Keratinocyte (primary cell): ENCODE data around the gene FBXO8.

ENCODE experiments used
- EZH2 ChIP-seq: IDR thresholded peaks from one replicate; pipeline ENCODE4 v1.6.1; 2012; ENCODE audit warnings: inconsistent platforms, mild to moderate bottlenecking, low read length, moderate library complexity
- TF ChIP-seq, protein P1 (sequence below), 3 experiments: IDR thresholded peaks in 1 of 3; conservative IDR thresholded peaks in 1 of 3; optimal IDR thresholded peaks in 1 of 3; 2 replicates in 2 of 3; 3 replicates in 1 of 3; pipeline versions ENCODE3 to v1.5.1; 2011; ENCODE audit warnings: low read length in 3 of 3, mild to moderate bottlenecking in 3 of 3, moderate library complexity in 2 of 3, control low read depth in 1 of 3, inconsistent platforms in 1 of 3; ENCODE audit not compliant: insufficient read depth in 2 of 3; ENCODE audit errors: extremely low read depth in 1 of 3

DNA sequence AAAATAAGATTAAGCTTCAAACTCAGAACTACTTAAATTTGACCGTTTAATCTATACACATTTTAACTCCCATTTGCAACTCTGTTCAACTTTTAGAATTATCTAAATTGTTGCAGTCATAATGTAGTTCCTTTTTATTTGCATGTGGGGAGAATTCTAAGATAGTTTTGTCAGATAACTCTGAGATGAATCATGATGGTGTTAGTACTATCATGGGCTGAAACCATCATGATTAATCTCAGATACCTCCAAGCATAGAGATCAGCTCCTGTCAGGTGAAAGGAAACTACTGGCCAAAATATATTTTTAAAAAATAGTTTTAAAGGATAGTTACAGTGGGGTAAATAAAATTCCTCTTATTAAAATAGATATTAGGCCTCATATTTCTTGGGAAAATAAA lies 39.0 kb downstream of the FBXO8 start:
- TF ChIP-seq, protein P1, sequence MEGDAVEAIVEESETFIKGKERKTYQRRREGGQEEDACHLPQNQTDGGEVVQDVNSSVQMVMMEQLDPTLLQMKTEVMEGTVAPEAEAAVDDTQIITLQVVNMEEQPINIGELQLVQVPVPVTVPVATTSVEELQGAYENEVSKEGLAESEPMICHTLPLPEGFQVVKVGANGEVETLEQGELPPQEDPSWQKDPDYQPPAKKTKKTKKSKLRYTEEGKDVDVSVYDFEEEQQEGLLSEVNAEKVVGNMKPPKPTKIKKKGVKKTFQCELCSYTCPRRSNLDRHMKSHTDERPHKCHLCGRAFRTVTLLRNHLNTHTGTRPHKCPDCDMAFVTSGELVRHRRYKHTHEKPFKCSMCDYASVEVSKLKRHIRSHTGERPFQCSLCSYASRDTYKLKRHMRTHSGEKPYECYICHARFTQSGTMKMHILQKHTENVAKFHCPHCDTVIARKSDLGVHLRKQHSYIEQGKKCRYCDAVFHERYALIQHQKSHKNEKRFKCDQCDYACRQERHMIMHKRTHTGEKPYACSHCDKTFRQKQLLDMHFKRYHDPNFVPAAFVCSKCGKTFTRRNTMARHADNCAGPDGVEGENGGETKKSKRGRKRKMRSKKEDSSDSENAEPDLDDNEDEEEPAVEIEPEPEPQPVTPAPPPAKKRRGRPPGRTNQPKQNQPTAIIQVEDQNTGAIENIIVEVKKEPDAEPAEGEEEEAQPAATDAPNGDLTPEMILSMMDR (optimal IDR thresholded peaks at IDR 0.05 in 1 of 3, IDR thresholded peaks at IDR 0.05 in 1 of 3, conservative IDR thresholded peaks at IDR 0.05 in 1 of 3; ENCODE audit: extremely low read depth in 1 of 3, insufficient read depth in 2 of 3, low read length in 3 of 3), result no peak
- TF ChIP-seq EZH2, result no peak
